Neuronal stem cell (in vitro differentiated cells): ENCODE results near the gene TMEM151B.
A peak's percentile ranks its signal among the peaks of the same experiment; 100 is the strongest.
"Not testable (repeated sequence)": the region's sequence is repeated elsewhere in the genome, so short reads cannot be mapped to it uniquely, and the experiment has no call there.

Experiments
- DNase-seq: peaks from one replicate; pipeline ENCODE4 v3.0.0-alpha.2; 2013; ENCODE audit warnings: low spot score
- H2AFZ ChIP-seq: one replicate; pipeline ENCODE4 v1.6.1; 2013; ENCODE audit warnings: mild to moderate bottlenecking, low read length, inconsistent platforms
- H2AK5ac ChIP-seq: 2 replicates; pipeline ENCODE4 v1.6.1; 2013; ENCODE audit warnings: low read depth, mild to moderate bottlenecking, inconsistent platforms, low read length, moderate library complexity, mixed read lengths
- H2BK120ac ChIP-seq: 2 replicates; pipeline ENCODE4 v1.6.1; 2013; ENCODE audit warnings: low read depth, mild to moderate bottlenecking, inconsistent platforms, low read length, moderate library complexity, mixed read lengths
- H2BK12ac ChIP-seq: one replicate; pipeline ENCODE4 v1.6.1; 2013; ENCODE audit warnings: low read length, inconsistent platforms
- H2BK15ac ChIP-seq: 2 replicates; pipeline ENCODE4 v1.6.1; 2013; ENCODE audit warnings: mild to moderate bottlenecking, low read length, inconsistent platforms, mixed read lengths
- H2BK5ac ChIP-seq: one replicate; pipeline ENCODE4 v1.6.1; 2013; ENCODE audit warnings: inconsistent platforms, mild to moderate bottlenecking, low read length, moderate library complexity
- H3K14ac ChIP-seq: one replicate; pipeline ENCODE4 v1.6.1; 2013; ENCODE audit warnings: low read length, inconsistent platforms
- H3K18ac ChIP-seq: 2 replicates; pipeline ENCODE4 v1.6.1; 2013; ENCODE audit warnings: low read length, inconsistent platforms
- H3K23ac ChIP-seq: 2 replicates; pipeline ENCODE4 v1.6.1; 2013; ENCODE audit warnings: low read depth, mild to moderate bottlenecking, mixed read lengths, low read length, inconsistent platforms; ENCODE audit not compliant: poor library complexity
- H3K27ac ChIP-seq: replicated peaks from 3 replicates; pipeline ENCODE4 v1.5.1; 2013; ENCODE audit warnings: low read length, inconsistent platforms
- H3K27me3 ChIP-seq, 3 experiments: 2 replicates each; pipeline ENCODE4 v1.6.1; 2013; ENCODE audit warnings: low read length in 3 of 3, mild to moderate bottlenecking in 2 of 3, inconsistent platforms in 1 of 3, low read depth in 1 of 3, mixed read lengths in 1 of 3, moderate library complexity in 1 of 3; ENCODE audit not compliant: control insufficient read depth in 3 of 3, insufficient read depth in 3 of 3
- H3K36me3 ChIP-seq, 2 donors: replicated peaks in 1 of 2; 2 replicates each; pipeline ENCODE4 v1.6.1; 2013; ENCODE audit warnings: low read length in 2 of 2; ENCODE audit not compliant: control insufficient read depth in 2 of 2, insufficient read depth in 2 of 2
- H3K4ac ChIP-seq: 2 replicates; pipeline ENCODE4 v1.6.1; 2013; ENCODE audit warnings: inconsistent platforms, mild to moderate bottlenecking, low read length, moderate library complexity
- H3K4me1 ChIP-seq, 2 donors: 1 replicate in 1 of 2; 2 replicates in 1 of 2; pipeline ENCODE4 v1.6.1; 2013; ENCODE audit warnings: low read length in 2 of 2, low read depth in 1 of 2; ENCODE audit not compliant: control insufficient read depth in 2 of 2, insufficient read depth in 1 of 2
- H3K4me2 ChIP-seq: one replicate; pipeline ENCODE4 v1.6.1; 2013; ENCODE audit warnings: mild to moderate bottlenecking, low read length, inconsistent platforms; ENCODE audit not compliant: insufficient read depth, poor library complexity, severe bottlenecking
- H3K4me3 ChIP-seq, 2 donors: 2 replicates each; pipeline ENCODE4 v1.5.1; 2013; ENCODE audit warnings: low read length in 2 of 2, mild to moderate bottlenecking in 2 of 2, inconsistent platforms in 1 of 2, moderate library complexity in 1 of 2
- H3K79me1 ChIP-seq: one replicate; pipeline ENCODE4 v1.6.1; 2013; ENCODE audit warnings: low read depth, mild to moderate bottlenecking, inconsistent platforms, low read length, moderate library complexity
- H3K9ac ChIP-seq: one replicate; pipeline ENCODE4 v1.6.1; 2013; ENCODE audit warnings: mild to moderate bottlenecking, low read depth, low read length, inconsistent platforms; ENCODE audit not compliant: poor library complexity
- H3K9me3 ChIP-seq, 2 donors: replicated peaks in 1 of 2; 2 replicates each; pipeline versions ENCODE3 to v1.6.1; 2013; ENCODE audit warnings: low read length in 2 of 2, mild to moderate bottlenecking in 2 of 2, inconsistent platforms in 1 of 2, low read depth in 1 of 2, mixed read lengths in 1 of 2, moderate library complexity in 1 of 2; ENCODE audit not compliant: control insufficient read depth in 2 of 2, insufficient read depth in 1 of 2
- H4K8ac ChIP-seq: one replicate; pipeline ENCODE4 v1.6.1; 2013; ENCODE audit warnings: low read depth, mild to moderate bottlenecking, inconsistent platforms, low read length, moderate library complexity
- H4K91ac ChIP-seq: one replicate; pipeline ENCODE4 v1.6.1; 2013; ENCODE audit warnings: low read length, low read depth, mild to moderate bottlenecking, inconsistent platforms; ENCODE audit not compliant: poor library complexity
- WGBS, 2 donors: extraction: QIAGEN DNeasy Blood & Tissue Kit; methylation state at CpG; one replicate each; pipeline ENCODE4 v1.1.7; 2013; ENCODE audit warnings: missing lambda C conversion rate in 2 of 2, mixed read lengths in 1 of 2; ENCODE audit not compliant: insufficient read length in 2 of 2, insufficient replicate concordance in 1 of 2; ENCODE audit errors: extremely low coverage in 2 of 2; 5-methylcytosine and 5-hydroxymethylcytosine counted together

TMEM151B gene

GRCh38 chr6:44341095-44341890 is 71.0 kb downstream of the TMEM151B start:
- H4K91ac ChIP-seq = no peak overlapping the region
- no peak overlapping the region for H2BK5ac ChIP-seq
- H3K23ac ChIP-seq = no peak overlapping the region
- H2BK15ac ChIP-seq = no peak overlapping the region
- H3K27me3 ChIP-seq = peaks cover 0 to 50% (median 8%) of the 10 kb centered on the region in 3 experiments
- peaks cover 0 to 25% of the 10 kb centered on the region in 2 donors for H3K4me1 ChIP-seq
- H4K8ac ChIP-seq = no peak overlapping the region
- no peak overlapping the region for H3K9ac ChIP-seq
- H2BK120ac ChIP-seq = no peak overlapping the region
- H3K4me2 ChIP-seq = no peak overlapping the region
- no peaks in the 10 kb centered on the region for H3K36me3 ChIP-seq
- no peak overlapping the region for H3K18ac ChIP-seq
- no peak overlapping the region for H3K4me3 ChIP-seq
- H3K27ac ChIP-seq = no peak overlapping the region
- H2BK12ac ChIP-seq = no peak overlapping the region
- no peak overlapping the region for H3K4ac ChIP-seq
- peak overlapping the region; percentile 42 for H3K14ac ChIP-seq
- H2AFZ ChIP-seq = no peak overlapping the region
- peaks cover 0 to 2% of the 10 kb centered on the region in 2 donors for H3K9me3 ChIP-seq
- no CpG with 5 or more reads among the region's 8 CpGs for WGBS, 2 donors
- DNase-seq = no peak
- no peak overlapping the region for H2AK5ac ChIP-seq
- H3K79me1 ChIP-seq = no peaks in the 10 kb centered on the region

DNA sequence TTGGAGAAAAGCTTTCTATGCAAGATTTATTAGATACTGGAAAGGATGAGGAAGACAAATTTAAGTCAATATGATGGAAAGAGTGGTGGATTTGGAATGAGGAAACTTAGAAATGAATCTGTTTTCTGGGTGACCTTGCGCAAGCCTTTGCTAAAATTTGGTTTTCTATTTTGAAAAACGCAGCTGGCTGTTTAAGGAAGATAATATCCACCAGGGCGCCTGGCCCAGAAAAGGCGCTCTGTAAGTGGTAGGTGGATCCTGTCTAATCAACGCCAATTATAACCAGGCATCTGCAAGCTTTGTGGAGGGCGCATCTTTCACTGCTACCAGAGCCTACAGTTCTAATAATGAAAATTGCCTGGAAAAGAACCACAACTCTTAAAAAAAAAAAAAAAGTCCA is 71.8 kb downstream of the TMEM151B start:
- no peaks in the 10 kb centered on the region for H3K79me1 ChIP-seq
- H3K9ac ChIP-seq = no peak overlapping the region
- peaks cover 0 to 44% (median 8%) of the 10 kb centered on the region in 3 experiments for H3K27me3 ChIP-seq
- H3K4me1 ChIP-seq = peaks cover 0 to 25% of the 10 kb centered on the region in 2 donors
- H2BK12ac ChIP-seq = no peak overlapping the region
- no peak overlapping the region for H3K23ac ChIP-seq
- DNase-seq = no peak
- no peak overlapping the region for H3K4ac ChIP-seq
- H3K18ac ChIP-seq = no peak overlapping the region
- WGBS, 2 donors = no CpG with 5 or more reads among the region's 6 CpGs
- H2AFZ ChIP-seq = peak overlapping the region; percentile 95
- peak overlapping the region; percentile 68 for H2BK120ac ChIP-seq
- peaks cover 0 to 2% of the 10 kb centered on the region in 2 donors for H3K9me3 ChIP-seq
- no peak overlapping the region for H3K4me2 ChIP-seq
- H3K36me3 ChIP-seq = no peaks in the 10 kb centered on the region
- H3K27ac ChIP-seq = no peak overlapping the region
- no peak overlapping the region for H2AK5ac ChIP-seq
- peak overlapping the region in 1 of 2 donors; percentile 24 for H3K4me3 ChIP-seq
- H3K14ac ChIP-seq = no peak overlapping the region
- no peak overlapping the region for H4K8ac ChIP-seq
- no peak overlapping the region for H4K91ac ChIP-seq
- no peak overlapping the region for H2BK5ac ChIP-seq
- no peak overlapping the region for H2BK15ac ChIP-seq

DNA sequence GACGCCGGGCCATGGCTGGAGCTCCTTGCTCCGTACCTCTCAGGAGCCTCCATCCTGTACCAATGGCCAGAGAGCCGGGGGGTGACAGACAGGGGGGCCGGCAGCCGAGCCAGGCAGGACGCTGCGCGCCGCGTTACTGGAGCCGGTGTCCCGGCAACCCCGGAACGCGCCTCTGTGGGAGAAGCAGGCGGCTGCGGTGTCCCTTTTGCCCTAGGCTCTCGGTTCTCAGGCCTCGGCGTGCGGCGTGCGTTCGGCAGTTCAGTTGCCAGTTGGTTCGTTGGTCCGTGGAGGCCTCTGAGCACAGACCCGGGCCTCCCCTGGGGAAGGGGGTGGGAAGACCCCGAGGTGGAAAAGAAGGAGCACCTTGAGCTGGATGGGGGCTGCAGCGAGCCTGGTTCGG is 72.2 kb downstream of the TMEM151B start, which contains the start of gene SPATS1:
Gene SPATS1 (plus strand): TSS at position 162 of the 400 bp plus-strand sequence. CDS start 446 bp downstream, outside the sequence.
- Histone ChIP-seq H3K27me3 (peaks cover 0 to 43% (median 8%) of the 10 kb centered on the region in 3 experiments), H4K8ac (no peak within 1 kb of the TSS), H3K79me1 (no peaks in the 10 kb centered on the region), H3K36me3 (no peaks in the 10 kb centered on the region), H3K18ac (peak within 1 kb of the TSS; percentile 84), H2AK5ac (peak within 1 kb of the TSS; percentile 57), H3K9me3 (peaks cover 0 to 2% of the 10 kb centered on the region in 2 donors), H3K4me2 (peak within 1 kb of the TSS; percentile 31), H3K27ac (no peak within 1 kb of the TSS), H2BK5ac (peak within 1 kb of the TSS; percentile 87), H4K91ac (no peak within 1 kb of the TSS), H2BK12ac (peak within 1 kb of the TSS; percentile 53), H2BK120ac (peak within 1 kb of the TSS; percentile 68), H3K4ac (no peak within 1 kb of the TSS), H3K14ac (peak within 1 kb of the TSS; percentile 60), H3K4me1 (peaks cover 0 to 24% of the 10 kb centered on the region in 2 donors), H3K9ac (no peak within 1 kb of the TSS), H3K23ac (no peak within 1 kb of the TSS), H2BK15ac (peak within 1 kb of the TSS; percentile 70), H3K4me3 (peak within 1 kb of the TSS; percentile 12 to 24), H2AFZ (peak within 1 kb of the TSS; percentile 95)
- DNase-seq = peak; percentile 8
- no CpG with 5 or more reads among the region's 31 CpGs for WGBS, 2 donors

GRCh38 chr6:44346818-44347217 is 76.6 kb downstream of the TMEM151B start:
- not testable (repeated sequence) for H3K9me3 ChIP-seq, H3K36me3 ChIP-seq, H2BK120ac ChIP-seq, H2AK5ac ChIP-seq, H3K14ac ChIP-seq, H3K4me1 ChIP-seq, H2BK15ac ChIP-seq, H2AFZ ChIP-seq, H3K4me2 ChIP-seq, H3K18ac ChIP-seq, H4K91ac ChIP-seq, H3K4ac ChIP-seq, H3K9ac ChIP-seq, DNase-seq, H2BK12ac ChIP-seq, H4K8ac ChIP-seq, H3K27ac ChIP-seq, H3K4me3 ChIP-seq, H2BK5ac ChIP-seq, H3K23ac ChIP-seq, H3K79me1 ChIP-seq
- H3K27me3 ChIP-seq = peaks cover 0 to 34% (median 6%) of the 10 kb centered on the region in 3 experiments
- WGBS, 2 donors = no CpG with 5 or more reads among the region's 4 CpGs
